Subcutaneous adipose tissue (tissue), 4 donors: Measurements from ENCODE around the gene SEC61A2. TPM values are rescaled to one million over a fixed set of nuclear protein-coding genes. Genes with fewer than 3 reads are reported as not detected.

Experiments
- CTCF ChIP-seq: fragments of 450-650 bp; IDR thresholded peaks from one replicate; pipeline ENCODE4 v1.5.1; 2016; ENCODE audit warnings: low read depth, mild to moderate bottlenecking, control low read depth, antibody characterized with exemption, moderate library complexity
- total RNA-seq, 4 donors: library from RNA; depleted of rRNA; stranded (reverse); fragments of >200 nt; gene quantifications; one replicate each; pipeline ENCODE4 v1.1.0, GENCODE V29; 2016

The SEC61A2 gene
- total RNA-seq, 4 donors from 2014 or later = 3.4 to 6.3 (median 3.9) TPM

GRCh38 chr10:12160664-12161063 is 31.2 kb downstream of the SEC61A2 start:
- TF ChIP-seq CTCF = no peak

- no peak for TF ChIP-seq CTCF
Observed at GRCh38 chr10:12162927-12163326, 33.5 kb downstream of the SEC61A2 start.

- TF ChIP-seq CTCF = no peak
Observed at GRCh38 chr10:12164085-12164484, 34.6 kb downstream of the SEC61A2 start.

- no peak for TF ChIP-seq CTCF
Observed at GRCh38 chr10:12165036-12165435, 35.6 kb downstream of the SEC61A2 start.

- TF ChIP-seq CTCF = no peak
Observed at GRCh38 chr10:12165999-12166775, 36.7 kb downstream of the SEC61A2 start.

GRCh38 chr10:12177642-12178041 is 48.2 kb downstream of the SEC61A2 start:
- TF ChIP-seq CTCF = no peak

GRCh38 chr10:12179606-12180170 is 50.2 kb downstream of the SEC61A2 start:
- TF ChIP-seq CTCF = no peak
